GM12873 (cell line): Measurements from ENCODE around the gene MAPK11.

ENCODE experiments used
- CTCF ChIP-seq: IDR thresholded peaks from 2 replicates; pipeline ENCODE4 v1.5.1; 2012; ENCODE audit warnings: low read depth, mild to moderate bottlenecking, moderate library complexity, low read length, control low read depth; ENCODE audit not compliant: insufficient read depth; ENCODE audit errors: missing control alignments

The MAPK11 gene

GRCh38 chr22:50244420-50245213, 25.6 kb downstream of the MAPK11 start, which contains the start of gene TUBGCP6:
Gene TUBGCP6 (minus strand): TSS chr22:50245023. CDS start chr22:50244459, 564 bp downstream.
- peak; percentile 35 for TF ChIP-seq CTCF

GRCh38 chr22:50243685-50244419, 26.3 kb downstream of the MAPK11 start:
- no peak for TF ChIP-seq CTCF

- no peak for TF ChIP-seq CTCF
These were observed 27.7 kb downstream of the MAPK11 start for GRCh38 chr22:50242406-50242949.

GRCh38 chr22:50238755-50239154, 31.4 kb downstream of the MAPK11 start:
- TF ChIP-seq CTCF: no peak

- peak; percentile 60 for TF ChIP-seq CTCF
These were observed 33.3 kb downstream of the MAPK11 start for GRCh38 chr22:50236731-50237409.

- no peak for TF ChIP-seq CTCF
These were observed 37.0 kb downstream of the MAPK11 start for GRCh38 chr22:50233223-50233622.
